ENCODE data around the gene STX18.

Gene STX18

GRCh38 chr4:4415806-4416805, 125.7 kb downstream of the STX18 start:
- no peak for DNase-seq

DNA sequence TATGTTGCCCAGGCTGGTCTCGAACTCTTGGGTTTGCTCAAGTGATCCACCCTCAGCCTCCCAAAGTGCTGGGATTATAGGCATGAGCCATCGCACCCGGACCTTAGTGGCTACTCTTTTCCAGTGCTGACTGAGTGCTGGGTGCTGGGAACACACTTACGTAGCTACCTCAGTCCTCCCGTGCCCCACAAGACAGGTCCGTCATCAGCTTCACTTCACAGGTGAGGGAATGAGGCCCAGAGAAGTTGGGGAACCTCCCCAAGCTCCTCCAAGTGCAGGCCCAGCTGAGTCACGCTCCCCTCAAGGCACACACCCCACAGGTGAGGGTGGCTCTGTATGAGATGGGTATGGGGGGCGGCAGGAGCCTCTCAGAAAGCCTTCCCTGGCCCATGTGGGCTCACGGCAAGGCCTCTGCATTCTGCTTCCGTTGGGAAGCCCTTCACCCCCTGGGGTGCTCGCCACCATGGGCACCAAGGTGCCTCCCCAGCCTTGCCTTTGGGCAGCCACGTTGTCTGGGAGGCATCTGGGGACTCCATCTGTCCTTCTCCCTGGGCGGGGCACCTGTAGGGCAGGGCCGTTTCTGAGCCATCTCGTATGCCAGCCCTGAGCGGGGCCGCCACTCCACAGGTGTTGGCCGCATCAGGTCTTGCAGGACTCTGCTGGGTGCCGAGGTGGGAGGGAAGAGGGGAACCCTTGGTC, 126.6 kb downstream of the STX18 start:
- no peak for DNase-seq

GRCh38 chr4:4413806-4414205, 128.0 kb downstream of the STX18 start:
- DNase-seq = no peak

- DNase-seq = no peak
Observed at GRCh38 chr4:4413373-4413725, 128.5 kb downstream of the STX18 start.

GRCh38 chr4:4412641-4413372, 129.0 kb downstream of the STX18 start:
- no peak for DNase-seq

- DNase-seq = no peak
Observed at GRCh38 chr4:4411906-4412305, 129.9 kb downstream of the STX18 start.

GRCh38 chr4:4410271-4410670, 131.6 kb downstream of the STX18 start:
- no peak for DNase-seq

DNA sequence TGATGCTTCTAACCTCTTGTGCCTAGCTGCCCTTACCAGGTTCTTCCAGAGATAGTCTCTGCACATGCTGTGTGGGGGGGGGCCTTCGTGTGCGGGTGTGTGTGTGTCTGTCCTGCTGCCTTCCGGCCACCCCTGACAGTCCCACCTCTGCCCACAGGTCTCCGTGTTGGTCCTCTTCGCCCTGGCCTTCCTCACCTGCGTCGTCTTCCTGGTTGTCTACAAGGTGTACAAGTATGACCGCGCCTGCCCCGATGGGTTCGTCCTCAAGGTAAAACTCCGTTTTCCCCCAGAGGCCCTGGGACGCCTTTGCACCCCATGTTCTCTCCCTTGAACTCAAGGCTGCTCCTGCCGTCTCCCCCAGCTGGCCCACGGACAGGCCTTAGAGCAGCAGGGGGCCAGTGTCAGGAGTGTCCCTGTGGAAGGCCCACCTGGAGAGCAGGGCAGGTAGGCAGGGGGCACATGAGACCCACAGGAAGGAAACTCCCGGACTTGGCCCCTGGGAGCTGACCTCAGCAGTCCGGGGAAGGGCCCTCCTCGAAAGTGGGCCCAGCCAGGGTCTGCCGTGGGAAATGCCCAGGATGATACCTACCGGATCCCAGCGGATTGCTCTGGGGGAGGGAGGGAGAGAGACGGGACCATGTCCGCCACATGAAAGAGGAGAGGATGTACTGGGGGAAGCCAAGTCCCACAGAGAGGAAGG, 132.3 kb downstream of the STX18 start:
- DNase-seq = no peak

- no peak for DNase-seq
Observed at GRCh38 chr4:4408576-4409335, 133.1 kb downstream of the STX18 start.

DNA sequence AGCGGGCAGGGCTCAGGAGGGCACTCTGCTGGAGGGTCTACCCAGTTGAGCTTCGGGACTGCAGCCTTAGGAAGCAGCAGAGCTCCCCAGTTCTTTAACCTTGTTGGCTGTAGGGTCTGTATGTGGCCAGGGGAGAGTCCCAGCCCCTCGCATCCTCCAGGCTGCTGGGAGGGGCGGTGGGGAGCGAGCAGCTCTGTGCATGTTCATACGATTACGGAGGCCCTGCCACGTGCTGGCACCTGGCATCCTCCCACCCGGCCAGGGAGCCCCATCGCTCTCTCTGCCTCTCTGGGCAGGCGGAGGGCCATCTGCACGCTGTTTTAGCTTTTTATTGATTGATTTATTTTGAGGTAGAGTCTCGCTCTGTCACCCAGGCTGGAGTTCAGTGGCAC, 133.7 kb downstream of the STX18 start:
- no peak for DNase-seq

GRCh38 chr4:4407299-4408131, 134.3 kb downstream of the STX18 start:
- no peak for DNase-seq

DNA sequence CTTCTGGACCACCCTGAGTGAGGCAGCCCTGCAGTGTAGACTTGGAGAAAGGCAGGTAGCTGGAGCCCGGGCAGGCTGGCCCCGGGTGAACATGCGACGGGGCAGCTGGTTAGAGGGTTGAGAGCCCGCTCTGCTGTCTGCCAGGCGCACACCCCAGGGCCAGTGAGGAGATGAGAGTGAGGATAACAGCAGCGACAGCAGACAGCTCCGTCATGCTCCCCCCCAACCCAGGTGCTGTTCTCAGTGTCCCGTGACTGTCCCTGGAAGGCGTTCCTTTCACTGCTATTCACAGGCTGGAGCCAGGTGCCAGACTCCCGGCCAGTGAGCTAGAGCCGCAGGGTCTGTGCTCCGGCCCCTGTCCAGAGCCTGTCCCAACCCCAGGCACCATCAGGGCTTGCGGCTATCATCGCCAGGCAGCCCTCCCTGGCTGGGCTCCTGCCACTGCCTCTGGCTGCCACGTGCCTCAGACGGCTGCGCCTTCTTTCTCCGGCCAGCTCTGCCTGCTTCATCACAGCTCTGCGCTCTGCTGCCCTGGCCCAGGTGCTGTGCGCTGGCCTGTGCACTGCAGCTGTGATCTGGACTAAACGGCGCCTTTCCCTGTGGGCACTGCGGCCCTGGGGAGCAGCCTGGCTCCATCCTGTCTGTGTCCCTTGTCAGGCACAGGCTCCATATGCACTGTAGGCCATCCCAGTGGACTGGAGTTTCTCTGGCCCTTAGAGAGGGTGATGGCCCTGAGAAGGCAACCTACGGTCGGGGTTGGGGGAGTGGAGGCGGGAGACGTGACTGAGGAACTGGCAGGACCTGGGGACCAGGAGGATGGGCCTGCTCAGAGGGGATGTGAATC, 135.2 kb downstream of the STX18 start:
- no peak for DNase-seq

DNA sequence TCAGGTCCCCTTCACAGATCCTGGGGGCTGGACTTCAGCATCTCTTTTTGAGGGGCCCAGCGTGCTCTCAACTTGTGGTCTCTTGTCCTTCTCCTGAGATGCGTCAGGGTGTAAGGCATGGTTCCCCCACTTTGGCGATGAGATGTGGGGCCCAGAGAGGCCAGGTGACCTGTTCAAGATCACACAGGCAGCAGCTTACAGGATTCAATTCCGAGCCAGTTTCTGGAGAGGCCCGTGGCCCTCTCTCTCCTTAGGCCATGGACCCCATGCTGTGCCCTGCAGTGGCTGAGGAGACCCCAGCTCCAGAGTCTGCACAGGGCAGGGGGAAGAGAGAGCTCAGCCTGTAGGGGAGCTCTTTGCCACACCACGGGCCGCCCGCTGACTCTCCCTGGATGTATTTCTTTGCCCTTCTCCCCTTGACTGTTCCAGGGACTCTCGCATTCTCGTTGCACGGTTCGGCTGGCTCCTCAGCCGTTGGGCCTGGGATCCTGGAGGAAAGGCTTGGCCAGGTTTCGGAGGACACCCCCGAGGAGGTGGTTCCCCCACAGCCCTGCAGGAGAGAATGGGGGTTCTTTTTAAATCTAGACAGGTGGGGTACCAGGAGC, 136.4 kb downstream of the STX18 start:
- no peak for DNase-seq

DNA sequence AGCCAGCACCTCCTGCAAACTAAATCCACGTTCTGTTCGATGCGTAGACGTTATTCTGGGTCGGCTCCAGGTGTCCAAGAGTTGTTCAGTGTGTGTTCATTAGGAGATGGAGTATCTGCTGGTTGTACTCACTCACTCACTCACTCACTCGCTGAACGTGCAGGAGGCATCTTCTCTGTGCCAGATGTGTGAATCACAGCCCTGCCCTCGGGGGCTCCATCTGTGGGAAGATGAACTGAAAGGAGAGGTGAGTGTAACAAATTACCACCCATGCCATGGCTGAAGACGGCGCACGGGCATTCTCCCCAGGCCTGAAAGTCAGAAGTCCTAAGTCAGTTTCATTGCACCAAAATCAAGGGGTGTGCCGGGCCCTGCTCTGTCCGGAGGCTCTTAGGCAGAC, 138.9 kb downstream of the STX18 start:
- no peak for DNase-seq

DNA sequence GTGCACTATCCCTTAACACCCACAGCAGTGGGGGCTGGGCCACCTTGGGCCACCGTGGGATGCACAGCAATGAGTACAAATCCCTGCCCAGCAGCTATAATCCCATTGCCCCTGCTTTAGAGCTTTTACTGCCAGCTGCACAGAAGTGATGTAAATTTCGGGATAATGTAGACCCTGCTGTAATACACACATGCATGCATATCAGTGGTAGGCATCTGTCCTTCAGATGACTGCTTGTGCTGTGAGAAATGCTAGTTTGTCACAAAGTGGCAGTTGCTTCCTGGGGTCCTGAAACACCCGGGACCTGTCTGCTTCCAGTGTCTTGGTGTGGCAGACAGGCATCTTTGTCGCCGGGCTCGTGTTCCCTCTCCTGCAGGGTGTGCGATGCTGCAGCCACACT, 140.8 kb downstream of the STX18 start:
- DNase-seq = no peak

- no peak for DNase-seq
Observed at GRCh38 chr4:4398430-4398829, 143.4 kb downstream of the STX18 start.

DNA sequence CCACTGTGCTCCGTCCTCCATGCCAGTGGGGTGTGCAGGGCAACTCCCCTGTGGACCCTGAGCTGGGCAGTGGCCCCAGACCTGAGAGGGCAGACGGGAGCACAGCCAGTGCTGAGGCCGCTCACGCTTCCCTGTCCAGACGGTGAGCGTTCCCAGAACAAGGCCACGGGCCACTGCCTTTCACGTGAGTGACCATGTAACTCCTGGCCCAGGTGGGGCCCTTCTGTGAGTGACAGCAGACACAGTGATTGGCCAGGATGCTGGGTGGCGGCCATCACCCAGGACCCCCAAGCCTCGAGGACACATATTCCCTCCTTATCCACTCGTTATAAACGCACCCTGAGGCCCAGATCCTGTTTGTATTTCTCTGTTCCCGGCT, 144.4 kb downstream of the STX18 start:
- no peak for DNase-seq

DNA sequence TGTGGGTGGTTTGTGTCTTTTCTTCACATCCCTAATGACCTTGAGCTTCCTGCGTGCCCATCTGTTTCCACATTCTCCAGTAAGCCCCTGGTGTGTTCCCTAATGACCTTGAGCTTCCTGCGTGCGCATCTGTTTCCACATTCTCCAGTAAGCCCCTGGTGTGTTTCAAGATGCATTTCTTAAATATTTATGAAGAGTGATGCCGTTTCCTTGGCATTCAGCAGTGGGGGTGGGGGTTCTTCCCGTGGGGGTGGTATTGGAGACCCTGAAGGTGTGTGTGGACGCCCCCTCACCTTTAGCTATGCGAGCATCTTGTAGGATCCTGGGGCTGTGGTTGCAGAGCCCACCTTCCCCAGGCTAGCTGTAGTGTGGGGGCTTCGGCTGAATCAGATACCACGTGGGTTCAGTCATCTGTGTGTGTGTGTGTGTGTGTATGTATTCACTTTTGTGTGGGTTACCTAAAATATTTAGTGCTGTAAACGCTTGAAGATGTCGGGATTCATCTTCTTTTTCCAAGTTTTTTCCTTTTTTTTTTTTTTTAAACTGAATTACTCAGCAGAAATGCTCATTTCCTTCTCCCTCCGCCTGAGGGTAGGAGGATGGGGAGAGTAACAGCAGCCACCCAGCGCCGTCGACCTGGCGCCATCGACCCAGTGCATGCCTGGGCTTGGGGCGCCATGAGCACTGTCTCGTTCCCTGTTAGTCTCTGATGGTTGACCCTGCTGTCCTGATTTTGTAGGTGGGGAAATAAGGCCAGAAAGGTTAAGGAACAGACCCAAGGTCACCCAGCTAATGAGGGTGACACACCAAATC, 145.0 kb downstream of the STX18 start:
- no peak for DNase-seq
